ENCODE measurements around the gene NSD1. TPM values are rescaled to one million over a fixed set of nuclear protein-coding genes. Genes with fewer than 3 reads are reported as not detected.

The NSD1 gene
- total RNA-seq, 1 experiment from 2014 or later = 58.8 TPM

- CTCF ChIA-PET = no interaction called here
These were observed 127.4 kb downstream of the NSD1 start for GRCh38 chr5:177260961-177261360.

More at GRCh38 chr5:177260961-177261360, 127.4 kb downstream of the NSD1 start:
- Histone ChIP-seq H2AFZ (ENCODE audit: low read depth, low read length, poor library complexity, severe bottlenecking) (no peak overlapping the region), H4K20me1 (ENCODE audit: insufficient read depth) (no peaks in the 10 kb centered on the region), H3K27ac (ENCODE audit: low read depth, low read length) (no peak overlapping the region), H3K79me2 (ENCODE audit: insufficient read depth, low read length) (peaks cover 3% of the 10 kb centered on the region), H3K4me2 (ENCODE audit: low read length) (no peak overlapping the region), H3K27me3 (ENCODE audit: insufficient read depth, low read length) (no peaks in the 10 kb centered on the region), H3K9me3 (ENCODE audit: control insufficient read depth in 1 of 2, insufficient read depth in 1 of 2, low read depth in 1 of 2, low read length in 2 of 2) (no peaks in the 10 kb centered on the region), H3K9me2 (ENCODE audit: insufficient read depth) (no peaks in the 10 kb centered on the region), H3K9ac (ENCODE audit: low read length) (no peak overlapping the region), H3K36me3 (ENCODE audit: control insufficient read depth in 1 of 2, insufficient read depth in 2 of 2, low read length in 2 of 2) (peaks cover 0 to 19% of the 10 kb centered on the region in 2 experiments; a peak in 3 of 4 replicates), H3K4me1 (ENCODE audit: control insufficient read depth in 1 of 2, insufficient read depth in 2 of 2, low read length in 2 of 2) (peaks cover 0 to 5% of the 10 kb centered on the region in 2 experiments; a peak in 2 of 4 replicates), H3K4me3 (replicated peaks in 1 of 2; ENCODE audit: low read depth in 1 of 2, low read length in 2 of 2) (no peak overlapping the region)
- ChIA-PET POLR2A (no interaction called here), RAD21 (ENCODE audit: low non-redundant PET in 1 of 2, low total read pairs in 2 of 2, uncharacterized antibody in 2 of 2, unreplicated experiment in 2 of 2) (no interaction called here)
- no TSS peak for BruUV-seq (replicated peaks)
- TF ChIP-seq ZBTB33 (IDR thresholded peaks at IDR 0.05; ENCODE audit: extremely low read depth, insufficient replicate concordance, low read length) = no peak
- TF ChIP-seq ELF1 (IDR thresholded peaks at IDR 0.05; ENCODE audit: borderline replicate concordance, low read depth) = no peak
- no peak for TF ChIP-seq POLR2AphosphoS5 (IDR thresholded peaks at IDR 0.05; ENCODE audit: low read depth, low read length)
- TF ChIP-seq RAD21 (IDR thresholded peaks at IDR 0.05; ENCODE audit: low read depth) = no peak
- no peak for TF ChIP-seq YY1 (IDR thresholded peaks at IDR 0.05; ENCODE audit: extremely low read depth, insufficient replicate concordance, low read depth, low read length)
- no peak for TF ChIP-seq POLR2A (IDR thresholded peaks at IDR 0.05; ENCODE audit: borderline replicate concordance, extremely low read depth, insufficient read depth, insufficient read length)
- TF ChIP-seq EGR1 (IDR thresholded peaks at IDR 0.05; ENCODE audit: low read depth) = no peak
- no peak for TF ChIP-seq FOSL1 (IDR thresholded peaks at IDR 0.05; ENCODE audit: low read depth)
- TF ChIP-seq SP1 (IDR thresholded peaks at IDR 0.05; ENCODE audit: low read depth) = no peak
- TF ChIP-seq TCF7L2 (IDR thresholded peaks at IDR 0.05; ENCODE audit: borderline replicate concordance, extremely low read depth, insufficient read depth, insufficient read length) = no peak
- TF ChIP-seq SIN3A (IDR thresholded peaks at IDR 0.05; ENCODE audit: low read depth) = no peak
- no peak for TF ChIP-seq MAX (IDR thresholded peaks at IDR 0.05)
- no peak for TF ChIP-seq SRF (IDR thresholded peaks at IDR 0.05; ENCODE audit: low read depth)
- TF ChIP-seq CTCF (IDR thresholded peaks at IDR 0.05 in 2 of 3, conservative IDR thresholded peaks at IDR 0.05 in 1 of 3; ENCODE audit: borderline replicate concordance in 1 of 3, insufficient read depth in 1 of 3, low read depth in 2 of 3, low read length in 2 of 3) = no peak
- TF ChIP-seq ATF3 (IDR thresholded peaks at IDR 0.05) = no peak
- TF ChIP-seq REST (IDR thresholded peaks at IDR 0.05; ENCODE audit: low read depth) = no peak
- TF ChIP-seq EZH2 (IDR thresholded peaks at IDR 0.05) = no peak
- no peak for TF ChIP-seq JUND (IDR thresholded peaks at IDR 0.05)
- TF ChIP-seq ZFX (IDR thresholded peaks at IDR 0.05) = no peak
- ATAC-seq (no peak), DNase-seq (ENCODE audit: low read depth, low spot score) (no peak)
- intact Hi-C loops (cut with micrococcal nuclease) = no loop called here

All from HCT116 (cell line).